IgD-negative memory B cell (primary cell): ENCODE measurements around the gene ZFP36L2. TPM values are rescaled to one million over a fixed set of nuclear protein-coding genes. Genes with fewer than 3 reads are reported as not detected.

Experiments
- H3K27ac Mint-ChIP-seq, 3 donors: one replicate each; pipeline ENCODE4 v1.8.0; 2020 to 2022; ENCODE audit warnings: mild to moderate bottlenecking in 3 of 3, mixed read lengths in 3 of 3, moderate library complexity in 1 of 3
- H3K27me3 Mint-ChIP-seq: one replicate; pipeline ENCODE4 v1.8.0; 2021; ENCODE audit warnings: mixed read lengths
- H3K36me3 Mint-ChIP-seq: one replicate; pipeline ENCODE4 v1.8.0; 2020; ENCODE audit warnings: mild to moderate bottlenecking, mixed read lengths
- H3K4me1 Mint-ChIP-seq, 3 donors: one replicate each; pipeline ENCODE4 v1.8.0; 2020 to 2022; ENCODE audit warnings: mixed read lengths in 3 of 3, mild to moderate bottlenecking in 1 of 3
- H3K4me3 Mint-ChIP-seq, 4 donors: one replicate each; pipeline ENCODE4 v1.8.0; 2020 to 2022; ENCODE audit warnings: mild to moderate bottlenecking in 4 of 4, mixed read lengths in 4 of 4, moderate library complexity in 3 of 4
- H3K9me3 Mint-ChIP-seq, 3 donors: one replicate each; pipeline ENCODE4 v1.8.0; 2020 to 2021; ENCODE audit warnings: mixed read lengths in 3 of 3, mild to moderate bottlenecking in 1 of 3
- polyA plus RNA-seq: library from polyadenylated mRNA; unstranded; fragments of 300-500 nt; fragmentation: Illumina TruSeq; gene quantifications from one replicate; pipeline ENCODE4 v1.2.3, GENCODE V29; 2021

Gene ZFP36L2
- polyA plus RNA-seq, 1 donor from 2014 or later: 249 TPM

- no peak overlapping the region for H3K4me3 Mint-ChIP-seq
Observed at GRCh38 chr2:43230951-43231827, 4.8 kb upstream of the ZFP36L2 start.

GRCh38 chr2:43230351-43230885 is 4.0 kb upstream of the ZFP36L2 start:
- peak overlapping the region in 2 of 3 donors; percentile 86 to 93 for H3K27ac Mint-ChIP-seq
- peak overlapping the region in 2 of 4 donors; percentile 32 to 40 for H3K4me3 Mint-ChIP-seq
- H3K27me3 Mint-ChIP-seq: no peaks in the 10 kb centered on the region
- H3K4me1 Mint-ChIP-seq: peaks cover 29 to 53% (median 34%) of the 10 kb centered on the region in 3 donors
- H3K36me3 Mint-ChIP-seq: no peaks in the 10 kb centered on the region
- no peaks in the 10 kb centered on the region for H3K9me3 Mint-ChIP-seq

More at GRCh38 chr2:43230951-43231827, 4.8 kb upstream of the ZFP36L2 start:
- no peaks in the 10 kb centered on the region for H3K27me3 Mint-ChIP-seq
- peak overlapping the region; percentile 10 to 89 (median 86) for H3K27ac Mint-ChIP-seq
- H3K36me3 Mint-ChIP-seq: no peaks in the 10 kb centered on the region
- H3K9me3 Mint-ChIP-seq: no peaks in the 10 kb centered on the region
- peaks cover 29 to 53% (median 34%) of the 10 kb centered on the region in 3 donors for H3K4me1 Mint-ChIP-seq

- Mint-ChIP-seq H3K9me3 (peaks cover 0 to 2% (median 0%) of the 10 kb centered on the region in 3 donors), H3K4me1 (peaks cover 29 to 48% (median 34%) of the 10 kb centered on the region in 3 donors), H3K36me3 (peaks cover 3% of the 10 kb centered on the region), H3K27ac (peak overlapping the region; percentile 82 to 98 (median 95)), H3K27me3 (no peaks in the 10 kb centered on the region), H3K4me3 (peak overlapping the region; percentile 45 to 97 (median 78))
Observed at GRCh38 chr2:43228756-43229659, 2.6 kb upstream of the ZFP36L2 start.

- H3K27ac Mint-ChIP-seq: peak overlapping the region; percentile 82 to 98 (median 95)
- H3K4me3 Mint-ChIP-seq: peak overlapping the region; percentile 65 to 97 (median 94)
- peaks cover 23 to 42% (median 27%) of the 10 kb centered on the region in 3 donors for H3K4me1 Mint-ChIP-seq
- H3K27me3 Mint-ChIP-seq: no peaks in the 10 kb centered on the region
- H3K36me3 Mint-ChIP-seq: peaks cover 5% of the 10 kb centered on the region
- peaks cover 0 to 2% (median 0%) of the 10 kb centered on the region in 3 donors for H3K9me3 Mint-ChIP-seq
Observed at GRCh38 chr2:43228321-43228751, 1.9 kb upstream of the ZFP36L2 start.

- Mint-ChIP-seq H3K4me1 (peaks cover 21 to 37% (median 26%) of the 10 kb centered on the region in 3 donors), H3K27ac (peak overlapping the region; percentile 82 to 98 (median 95)), H3K27me3 (no peaks in the 10 kb centered on the region), H3K36me3 (peaks cover 7% of the 10 kb centered on the region), H3K4me3 (peak overlapping the region; percentile 65 to 97 (median 94)), H3K9me3 (peaks cover 0 to 2% (median 0%) of the 10 kb centered on the region in 3 donors)
Observed at GRCh38 chr2:43227830-43228281, 1.4 kb upstream of the ZFP36L2 start.

- Mint-ChIP-seq H3K36me3 (peaks cover 10% of the 10 kb centered on the region), H3K9me3 (peaks cover 0 to 2% (median 0%) of the 10 kb centered on the region in 3 donors), H3K4me1 (peaks cover 23 to 36% (median 27%) of the 10 kb centered on the region in 3 donors), H3K4me3 (peak overlapping the region; percentile 65 to 97 (median 94)), H3K27me3 (no peaks in the 10 kb centered on the region), H3K27ac (peak overlapping the region; percentile 82 to 98 (median 95))
Observed at GRCh38 chr2:43226955-43227829, 786 bp upstream of the ZFP36L2 start.

GRCh38 chr2:43225788-43226557 is 433 bp downstream of the ZFP36L2 start:
- Mint-ChIP-seq H3K4me1 (peaks cover 31 to 39% (median 33%) of the 10 kb centered on the region in 3 donors), H3K4me3 (peak overlapping the region; percentile 65 to 99 (median 96)), H3K9me3 (peaks cover 0 to 2% (median 0%) of the 10 kb centered on the region in 3 donors)

GRCh38 chr2:43225093-43225787 is 1.2 kb downstream of the ZFP36L2 start:
- H3K36me3 Mint-ChIP-seq: peaks cover 14% of the 10 kb centered on the region
- H3K27me3 Mint-ChIP-seq: no peaks in the 10 kb centered on the region
- H3K4me1 Mint-ChIP-seq: peaks cover 32 to 37% (median 33%) of the 10 kb centered on the region in 3 donors

More at GRCh38 chr2:43225788-43226557, 433 bp downstream of the ZFP36L2 start:
- Mint-ChIP-seq H3K27ac (peak overlapping the region; percentile 82 to 98 (median 98)), H3K36me3 (peaks cover 14% of the 10 kb centered on the region), H3K27me3 (no peaks in the 10 kb centered on the region)

GRCh38 chr2:43224571-43225092 is 1.8 kb downstream of the ZFP36L2 start:
- Mint-ChIP-seq H3K4me3 (peak overlapping the region; percentile 65 to 99 (median 96)), H3K36me3 (peaks cover 14% of the 10 kb centered on the region), H3K9me3 (peaks cover 0 to 2% (median 0%) of the 10 kb centered on the region in 3 donors), H3K27me3 (no peaks in the 10 kb centered on the region), H3K27ac (peak overlapping the region; percentile 97 to 100 (median 99)), H3K4me1 (peaks cover 34 to 39% (median 35%) of the 10 kb centered on the region in 3 donors)

More at GRCh38 chr2:43225093-43225787, 1.2 kb downstream of the ZFP36L2 start:
- Mint-ChIP-seq H3K27ac (peak overlapping the region; percentile 82 to 98 (median 98)), H3K9me3 (peaks cover 0 to 2% (median 0%) of the 10 kb centered on the region in 3 donors), H3K4me3 (peak overlapping the region; percentile 65 to 99 (median 96))

- peaks cover 31 to 34% (median 33%) of the 10 kb centered on the region in 3 donors for H3K4me1 Mint-ChIP-seq
- peak overlapping the region; percentile 97 to 100 (median 99) for H3K27ac Mint-ChIP-seq
- peaks cover 0 to 2% (median 0%) of the 10 kb centered on the region in 3 donors for H3K9me3 Mint-ChIP-seq
- no peaks in the 10 kb centered on the region for H3K27me3 Mint-ChIP-seq
- H3K36me3 Mint-ChIP-seq: peaks cover 14% of the 10 kb centered on the region
- H3K4me3 Mint-ChIP-seq: peak overlapping the region; percentile 65 to 99 (median 96)
Observed at GRCh38 chr2:43224131-43224570, 2.3 kb downstream of the ZFP36L2 start.

GRCh38 chr2:43223521-43224001 is 2.8 kb downstream of the ZFP36L2 start:
- H3K27ac Mint-ChIP-seq: peak overlapping the region; percentile 97 to 100 (median 99)
- peaks cover 14% of the 10 kb centered on the region for H3K36me3 Mint-ChIP-seq
- peaks cover 0 to 2% (median 0%) of the 10 kb centered on the region in 3 donors for H3K9me3 Mint-ChIP-seq
- H3K4me1 Mint-ChIP-seq: peaks cover 30 to 32% (median 31%) of the 10 kb centered on the region in 3 donors
- H3K27me3 Mint-ChIP-seq: no peaks in the 10 kb centered on the region
- peak overlapping the region; percentile 65 to 99 (median 96) for H3K4me3 Mint-ChIP-seq
